Activated CD8-positive, alpha-beta memory T cell treated with anti-CD3 and anti-CD28 coated beads, Interleukin-2, amount 10 ng/mL, durations not matched to agents 7 days and 5 days (primary cell): ENCODE measurements around the gene TNFAIP2. TPM values are rescaled to one million over a fixed set of nuclear protein-coding genes. Genes with fewer than 3 reads are reported as not detected.

Experiments used
- ATAC-seq: fragments of 150-1000 bp; cut with Tn5 transposase; one replicate; pipeline ENCODE4 v1.10.0; 2021; ENCODE audit warnings: moderate library complexity
- CTCF ChIA-PET: fragments of 350-600 bp; sonication (Branson Sonifier 250); formaldehyde crosslinking; loops from one replicate; lab custom pipeline; 2021; ENCODE audit warnings: antibody characterized with exemption; lab: Charles Lee
- DNase-seq: peaks from one replicate; pipeline ENCODE4 v3.0.0-alpha.2; 2020
- H3K27ac Mint-ChIP-seq: one replicate; pipeline ENCODE4 v1.8.0; 2021; ENCODE audit warnings: mild to moderate bottlenecking, mixed read lengths
- H3K27me3 Mint-ChIP-seq: one replicate; pipeline ENCODE4 v1.8.0; 2021; ENCODE audit warnings: mixed read lengths
- H3K36me3 Mint-ChIP-seq: one replicate; pipeline ENCODE4 v1.8.0; 2021; ENCODE audit warnings: mild to moderate bottlenecking, mixed read lengths
- H3K4me1 Mint-ChIP-seq: one replicate; pipeline ENCODE4 v1.8.0; 2021; ENCODE audit warnings: mixed read lengths
- H3K4me3 Mint-ChIP-seq: one replicate; pipeline ENCODE4 v1.8.0; 2021; ENCODE audit warnings: mild to moderate bottlenecking, moderate library complexity, mixed read lengths
- H3K9me3 Mint-ChIP-seq: one replicate; pipeline ENCODE4 v1.8.0; 2022; ENCODE audit warnings: low read depth, mixed read lengths
- total RNA-seq, 2 experiments: library from RNA; stranded (reverse); gene quantifications; one replicate each; pipeline ENCODE4 v1.2.3, GENCODE V29; 2021

Gene TNFAIP2
- total RNA-seq, 2 experiments from 2014 or later, result 2.1 TPM; not detected in 1

- ATAC-seq (no peak), DNase-seq (no peak)
- H3K27ac Mint-ChIP-seq, result no peak overlapping the region
- no peaks in the 10 kb centered on the region for H3K4me1 Mint-ChIP-seq
- no peaks in the 10 kb centered on the region for H3K9me3 Mint-ChIP-seq
- peaks cover 23% of the 10 kb centered on the region for H3K27me3 Mint-ChIP-seq
- CTCF ChIA-PET, result no interaction called here
- no peak overlapping the region for H3K4me3 Mint-ChIP-seq
- no peaks in the 10 kb centered on the region for H3K36me3 Mint-ChIP-seq
Observed at GRCh38 chr14:103125098-103126070, 2.1 kb downstream of the TNFAIP2 start.

- ATAC-seq, result no peak
- H3K36me3 Mint-ChIP-seq, result no peaks in the 10 kb centered on the region
- H3K4me3 Mint-ChIP-seq, result no peak overlapping the region
- no peak for DNase-seq
- CTCF ChIA-PET, result no interaction called here
- H3K27ac Mint-ChIP-seq, result no peak overlapping the region
- peaks cover 18% of the 10 kb centered on the region for H3K27me3 Mint-ChIP-seq
- H3K9me3 Mint-ChIP-seq, result no peaks in the 10 kb centered on the region
- H3K4me1 Mint-ChIP-seq, result no peaks in the 10 kb centered on the region
Observed at GRCh38 chr14:103126088-103126872, 3.0 kb downstream of the TNFAIP2 start.

GRCh38 chr14:103126873-103127304, 3.6 kb downstream of the TNFAIP2 start:
- Mint-ChIP-seq H3K27ac (no peak overlapping the region), H3K27me3 (peaks cover 14% of the 10 kb centered on the region), H3K36me3 (no peaks in the 10 kb centered on the region), H3K4me3 (no peak overlapping the region), H3K4me1 (no peaks in the 10 kb centered on the region), H3K9me3 (no peaks in the 10 kb centered on the region)
- CTCF ChIA-PET, result no interaction called here
- DNase-seq, result no peak
- ATAC-seq, result no peak

DNA sequence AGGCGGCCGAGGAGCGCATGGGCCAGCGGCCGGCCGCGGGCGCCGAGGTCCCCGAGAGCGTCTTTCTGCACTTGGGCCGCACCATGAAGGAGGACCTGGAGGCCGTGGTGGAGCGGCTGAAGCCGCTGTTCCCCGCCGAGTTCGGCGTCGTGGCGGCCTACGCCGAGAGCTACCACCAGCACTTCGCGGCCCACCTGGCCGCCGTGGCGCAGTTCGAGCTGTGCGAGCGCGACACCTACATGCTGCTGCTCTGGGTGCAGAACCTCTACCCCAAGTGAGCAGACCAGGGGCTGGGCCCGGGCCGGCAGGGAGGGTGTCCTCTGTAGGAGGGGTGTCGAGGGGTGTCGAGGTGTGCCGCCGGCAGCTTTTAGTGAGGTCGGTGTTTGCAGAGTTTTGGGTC, 4.1 kb downstream of the TNFAIP2 start:
- no peak overlapping the region for H3K27ac Mint-ChIP-seq
- CTCF ChIA-PET, result no interaction called here
- no peaks in the 10 kb centered on the region for H3K9me3 Mint-ChIP-seq
- H3K27me3 Mint-ChIP-seq, result peaks cover 10% of the 10 kb centered on the region
- no peaks in the 10 kb centered on the region for H3K4me1 Mint-ChIP-seq
- H3K4me3 Mint-ChIP-seq, result no peak overlapping the region
- ATAC-seq (no peak), DNase-seq (no peak)
- H3K36me3 Mint-ChIP-seq, result no peaks in the 10 kb centered on the region

GRCh38 chr14:103127861-103128598, 4.8 kb downstream of the TNFAIP2 start:
- Mint-ChIP-seq H3K9me3 (no peaks in the 10 kb centered on the region), H3K27ac (no peak overlapping the region), H3K4me3 (no peak overlapping the region), H3K4me1 (no peaks in the 10 kb centered on the region), H3K27me3 (peaks cover 8% of the 10 kb centered on the region), H3K36me3 (no peaks in the 10 kb centered on the region)
- CTCF ChIA-PET, result interaction anchor here (1.1 kb wide), 1 partner anchor 23 kb away, joined by 3 read pairs; no protein-coding TSS in a partner anchor
- ATAC-seq, result no peak
- DNase-seq, result no peak

DNA sequence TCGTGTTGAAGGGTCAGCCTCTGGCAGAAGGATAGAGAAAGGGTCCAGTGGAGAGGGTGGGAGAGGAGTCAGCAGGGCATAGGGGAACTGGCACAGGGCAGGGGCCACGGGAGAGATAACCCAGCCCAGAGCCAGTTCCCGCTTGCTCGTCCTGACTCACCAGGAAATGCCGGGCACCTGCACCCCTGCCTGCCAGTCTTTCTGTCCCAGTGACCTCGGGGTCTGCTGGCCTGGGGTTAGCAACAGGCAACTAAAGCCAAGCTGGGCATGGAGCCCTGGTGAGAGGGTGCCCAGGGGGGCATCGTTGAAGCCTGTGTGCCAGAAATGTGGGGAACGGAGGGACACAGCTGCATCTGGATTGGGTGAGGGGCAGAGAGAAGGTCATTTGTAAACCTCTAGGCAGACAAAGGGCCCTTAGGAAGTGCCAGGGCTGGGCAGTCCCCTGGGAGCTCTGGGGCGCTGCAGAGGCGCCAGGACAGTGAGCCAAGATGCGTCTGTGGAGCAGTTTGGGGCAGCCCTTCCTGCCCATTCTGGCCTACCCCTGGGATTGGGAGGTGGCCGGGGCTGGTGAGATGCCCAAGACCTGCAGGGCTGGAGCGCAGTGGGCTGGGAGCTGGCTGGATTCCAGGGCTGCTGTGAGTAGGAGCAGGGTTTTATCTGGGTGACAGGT, 5.5 kb downstream of the TNFAIP2 start:
- Mint-ChIP-seq H3K27ac (no peak overlapping the region), H3K9me3 (no peaks in the 10 kb centered on the region), H3K36me3 (no peaks in the 10 kb centered on the region), H3K4me3 (no peak overlapping the region), H3K4me1 (no peaks in the 10 kb centered on the region), H3K27me3 (peaks cover 7% of the 10 kb centered on the region)
- DNase-seq (no peak), ATAC-seq (no peak)
- CTCF ChIA-PET, result interaction anchor here (1.1 kb wide), 1 partner anchor 24 kb away, joined by 3 read pairs; no protein-coding TSS in a partner anchor

GRCh38 chr14:103129301-103130016, 6.2 kb downstream of the TNFAIP2 start:
- CTCF ChIA-PET, result interaction anchor here (1.1 to 1.2 kb wide), 2 partner anchors 25 kb away, joined by 3 read pairs; no protein-coding TSS in a partner anchor
- no peaks in the 10 kb centered on the region for H3K36me3 Mint-ChIP-seq
- no peak overlapping the region for H3K27ac Mint-ChIP-seq
- no peak for DNase-seq
- H3K27me3 Mint-ChIP-seq, result peaks cover under 1% of the 10 kb centered on the region
- ATAC-seq, result no peak
- no peaks in the 10 kb centered on the region for H3K4me1 Mint-ChIP-seq
- no peak overlapping the region for H3K4me3 Mint-ChIP-seq
- no peaks in the 10 kb centered on the region for H3K9me3 Mint-ChIP-seq

DNA sequence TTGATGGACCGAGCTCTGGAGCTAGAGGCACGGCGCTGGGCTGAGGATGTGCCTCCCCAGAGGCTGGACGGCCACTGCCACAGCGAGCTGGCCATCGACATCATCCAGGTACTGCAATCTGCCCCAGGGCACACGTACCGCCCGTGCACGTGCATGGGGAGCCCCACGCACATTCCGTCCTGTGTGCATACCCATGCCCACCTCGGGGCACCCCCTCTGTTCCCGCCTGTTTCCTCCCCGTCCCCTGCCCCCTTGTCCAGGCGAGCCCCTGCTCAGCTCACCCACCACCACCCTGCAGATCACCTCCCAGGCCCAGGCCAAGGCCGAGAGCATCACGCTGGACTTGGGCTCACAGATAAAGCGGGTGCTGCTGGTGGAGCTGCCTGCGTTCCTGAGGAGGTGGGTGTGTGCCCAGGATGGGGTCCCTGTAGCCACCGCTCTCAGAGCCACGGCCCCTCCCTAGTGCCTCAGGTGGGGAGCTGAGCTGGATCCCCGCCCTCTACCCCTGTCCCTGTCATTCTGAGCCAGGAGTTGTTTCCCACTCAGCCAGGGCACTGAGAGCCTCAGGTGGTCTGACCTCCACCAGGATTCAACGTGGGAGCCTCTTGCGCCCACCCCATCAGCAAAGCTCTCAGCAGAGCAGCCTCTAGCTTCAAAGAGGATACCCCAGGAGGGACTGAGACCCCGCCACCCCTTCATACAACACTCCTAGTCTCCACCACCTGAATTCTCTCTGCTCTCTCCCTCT, 6.9 kb downstream of the TNFAIP2 start:
- H3K27me3 Mint-ChIP-seq, result no peaks in the 10 kb centered on the region
- H3K36me3 Mint-ChIP-seq, result no peaks in the 10 kb centered on the region
- DNase-seq (no peak), ATAC-seq (no peak)
- CTCF ChIA-PET, result interaction anchor here (1.2 kb wide), 1 partner anchor 26 kb away, joined by 3 read pairs; no protein-coding TSS in a partner anchor
- H3K9me3 Mint-ChIP-seq, result no peaks in the 10 kb centered on the region
- no peak overlapping the region for H3K27ac Mint-ChIP-seq
- H3K4me3 Mint-ChIP-seq, result no peak overlapping the region
- no peaks in the 10 kb centered on the region for H3K4me1 Mint-ChIP-seq

DNA sequence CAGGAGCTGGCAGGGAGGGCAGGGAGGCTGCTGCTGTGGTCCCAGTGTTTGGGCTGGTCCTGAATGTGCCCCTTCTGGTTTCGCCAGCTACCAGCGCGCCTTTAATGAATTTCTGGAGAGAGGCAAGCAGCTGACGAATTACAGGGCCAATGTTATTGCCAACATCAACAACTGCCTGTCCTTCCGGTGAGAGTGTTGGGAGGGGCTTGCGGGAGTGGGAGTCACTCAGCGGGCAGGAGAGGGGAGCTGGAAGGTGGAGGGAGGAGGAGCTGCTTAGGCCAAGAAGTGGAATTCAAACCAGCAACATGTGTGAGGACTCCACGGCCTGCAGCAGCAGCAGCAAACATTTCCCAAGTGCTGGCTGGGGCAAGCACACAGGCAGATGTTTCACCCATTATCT, 7.7 kb downstream of the TNFAIP2 start:
- no peaks in the 10 kb centered on the region for H3K9me3 Mint-ChIP-seq
- CTCF ChIA-PET, result interaction anchor here (0.6 to 1.2 kb wide), 2 partner anchors 26 to 418 kb away, joined by 3 read pairs; no protein-coding TSS in a partner anchor
- H3K27ac Mint-ChIP-seq, result no peak overlapping the region
- DNase-seq (no peak), ATAC-seq (no peak)
- H3K36me3 Mint-ChIP-seq, result no peaks in the 10 kb centered on the region
- H3K4me1 Mint-ChIP-seq, result no peaks in the 10 kb centered on the region
- H3K27me3 Mint-ChIP-seq, result no peaks in the 10 kb centered on the region
- H3K4me3 Mint-ChIP-seq, result no peak overlapping the region

DNA sequence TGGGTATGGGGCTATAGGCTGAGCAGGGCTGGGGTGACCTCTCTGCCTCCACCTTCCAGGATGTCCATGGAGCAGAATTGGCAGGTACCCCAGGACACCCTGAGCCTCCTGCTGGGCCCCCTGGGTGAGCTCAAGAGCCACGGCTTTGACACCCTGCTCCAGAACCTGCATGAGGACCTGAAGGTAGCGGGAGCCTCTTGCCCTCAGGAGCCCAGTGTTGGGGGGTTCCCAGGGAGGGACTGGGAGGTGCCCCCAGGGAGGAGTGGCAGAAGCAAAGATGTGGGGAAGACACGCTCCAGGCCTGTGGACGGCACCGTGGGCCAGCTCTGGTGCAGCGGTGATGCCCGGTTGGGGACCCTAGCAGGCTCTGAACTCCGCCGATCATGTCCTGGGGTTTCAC, 8.3 kb downstream of the TNFAIP2 start:
- H3K27me3 Mint-ChIP-seq, result no peaks in the 10 kb centered on the region
- H3K4me1 Mint-ChIP-seq, result no peaks in the 10 kb centered on the region
- H3K9me3 Mint-ChIP-seq, result no peaks in the 10 kb centered on the region
- CTCF ChIA-PET, result interaction anchor here (0.6 kb wide), 1 partner anchor 419 kb away, joined by 3 read pairs; no protein-coding TSS in a partner anchor
- no peak for ATAC-seq
- DNase-seq, result no peak
- H3K4me3 Mint-ChIP-seq, result no peak overlapping the region
- H3K27ac Mint-ChIP-seq, result no peak overlapping the region
- H3K36me3 Mint-ChIP-seq, result no peaks in the 10 kb centered on the region

- Mint-ChIP-seq H3K27ac (no peak overlapping the region), H3K27me3 (no peaks in the 10 kb centered on the region), H3K36me3 (no peaks in the 10 kb centered on the region), H3K9me3 (no peaks in the 10 kb centered on the region), H3K4me3 (no peak overlapping the region), H3K4me1 (no peaks in the 10 kb centered on the region)
- CTCF ChIA-PET, result no interaction called here
- ATAC-seq (no peak), DNase-seq (no peak)
Observed at GRCh38 chr14:103132381-103133209, 9.3 kb downstream of the TNFAIP2 start.
